A673 (cell line): ENCODE results near the gene RAB13.

Experiments used
- EZH2 ChIP-seq: fragments of 200-600 bp; sonication (generic); IDR thresholded peaks from 2 replicates; pipeline ENCODE4 v1.6.1; 2017; ENCODE audit warnings: borderline replicate concordance, low read depth, mild to moderate bottlenecking, mixed read lengths, antibody characterized with exemption, low read length; ENCODE audit not compliant: poor library complexity, severe bottlenecking
- TF ChIP-seq, protein P1 (sequence below): fragments of 300-800, 200-600 bp; sonication (generic); conservative IDR thresholded peaks from 2 replicates; pipeline ENCODE4 v1.5.1; 2017; ENCODE audit warnings: low read depth, mild to moderate bottlenecking, antibody characterized with exemption, low read length, moderate library complexity, mixed read lengths

DNA sequence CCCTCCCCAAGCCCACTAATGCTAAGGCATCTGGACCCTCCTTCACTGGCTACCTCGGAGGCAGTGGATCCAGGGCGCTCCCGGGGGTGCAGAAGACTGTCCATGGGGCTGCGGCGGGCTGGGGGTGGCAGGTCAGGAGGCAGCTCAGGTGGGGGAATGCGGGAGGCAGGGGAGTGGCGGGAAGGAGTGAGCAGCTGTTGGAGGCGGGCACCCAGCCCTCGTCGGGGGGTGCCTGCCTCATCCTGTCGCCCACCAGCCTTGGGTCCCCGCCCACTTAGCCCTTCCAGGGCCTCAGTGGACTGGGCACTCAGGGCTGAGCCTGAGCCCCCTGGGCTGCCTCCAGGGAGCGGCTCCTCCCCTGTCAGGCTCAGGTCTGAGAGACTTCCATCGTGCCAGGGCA, 52.7 kb downstream of the RAB13 start:
- TF ChIP-seq, protein P1, sequence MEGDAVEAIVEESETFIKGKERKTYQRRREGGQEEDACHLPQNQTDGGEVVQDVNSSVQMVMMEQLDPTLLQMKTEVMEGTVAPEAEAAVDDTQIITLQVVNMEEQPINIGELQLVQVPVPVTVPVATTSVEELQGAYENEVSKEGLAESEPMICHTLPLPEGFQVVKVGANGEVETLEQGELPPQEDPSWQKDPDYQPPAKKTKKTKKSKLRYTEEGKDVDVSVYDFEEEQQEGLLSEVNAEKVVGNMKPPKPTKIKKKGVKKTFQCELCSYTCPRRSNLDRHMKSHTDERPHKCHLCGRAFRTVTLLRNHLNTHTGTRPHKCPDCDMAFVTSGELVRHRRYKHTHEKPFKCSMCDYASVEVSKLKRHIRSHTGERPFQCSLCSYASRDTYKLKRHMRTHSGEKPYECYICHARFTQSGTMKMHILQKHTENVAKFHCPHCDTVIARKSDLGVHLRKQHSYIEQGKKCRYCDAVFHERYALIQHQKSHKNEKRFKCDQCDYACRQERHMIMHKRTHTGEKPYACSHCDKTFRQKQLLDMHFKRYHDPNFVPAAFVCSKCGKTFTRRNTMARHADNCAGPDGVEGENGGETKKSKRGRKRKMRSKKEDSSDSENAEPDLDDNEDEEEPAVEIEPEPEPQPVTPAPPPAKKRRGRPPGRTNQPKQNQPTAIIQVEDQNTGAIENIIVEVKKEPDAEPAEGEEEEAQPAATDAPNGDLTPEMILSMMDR = no peak
- TF ChIP-seq EZH2 = no peak
